CD14-positive monocyte (primary cell): ENCODE results near the gene SCIN. TPM values are rescaled to one million over a fixed set of nuclear protein-coding genes. Genes with fewer than 3 reads are reported as not detected.
"Not testable (repeated sequence)": the region's sequence is repeated elsewhere in the genome, so short reads cannot be mapped to it uniquely, and the experiment has no call there.

Experiments
- DNase-seq, 3 donors: peaks; one replicate each; pipeline ENCODE4 v3.0.0-alpha.2; 2011 to 2022
- H2AFZ ChIP-seq: 2 replicates; pipeline ENCODE4 v1.6.0; 2012; ENCODE audit warnings: mild to moderate bottlenecking, low read depth, low read length, inconsistent platforms; ENCODE audit not compliant: insufficient read depth, poor library complexity, severe bottlenecking
- H3K27ac ChIP-seq, 2 donors: 1 replicate in 1 of 2; 2 replicates in 1 of 2; pipeline ENCODE4 v1.5.1; 2012 to 2013; ENCODE audit warnings: low read length in 2 of 2, control low read depth in 1 of 2, inconsistent platforms in 1 of 2, low read depth in 1 of 2, mild to moderate bottlenecking in 1 of 2
- H3K27me3 ChIP-seq, 2 donors: one replicate each; pipeline versions ENCODE4 v1.6.0 to v1.6.1; 2011 to 2013; ENCODE audit warnings: low read length in 2 of 2; ENCODE audit not compliant: control insufficient read depth in 2 of 2, insufficient read depth in 2 of 2
- H3K36me3 ChIP-seq, 2 donors: replicated peaks in 1 of 2; 1 replicate in 1 of 2; 2 replicates in 1 of 2; pipeline versions ENCODE4 v1.5.1 to v1.6.1; 2012 to 2013; ENCODE audit warnings: low read length in 2 of 2, control low read depth in 1 of 2, inconsistent platforms in 1 of 2, mild to moderate bottlenecking in 1 of 2; ENCODE audit not compliant: insufficient read depth in 2 of 2, control insufficient read depth in 1 of 2
- H3K4me1 ChIP-seq, 2 donors: 1 replicate in 1 of 2; 2 replicates in 1 of 2; pipeline versions ENCODE4 v1.5.1 to v1.6.1; 2012 to 2013; ENCODE audit warnings: low read length in 2 of 2, control low read depth in 1 of 2, inconsistent platforms in 1 of 2, mild to moderate bottlenecking in 1 of 2, moderate library complexity in 1 of 2; ENCODE audit not compliant: insufficient read depth in 2 of 2, control insufficient read depth in 1 of 2
- H3K4me2 ChIP-seq: replicated peaks from 2 replicates; pipeline ENCODE3; 2012; ENCODE audit warnings: low read length, moderate library complexity, mild to moderate bottlenecking; ENCODE audit not compliant: poor library complexity, severe bottlenecking; ENCODE audit errors: extremely low read depth
- H3K4me3 ChIP-seq, 3 experiments: fragments of 200-600 bp in 1 of 3; sonication (generic) in 1 of 3; replicated peaks in 1 of 3; 1 replicate in 2 of 3; 2 replicates in 1 of 3; pipeline ENCODE4 v1.5.1; 2011 to 2013; ENCODE audit warnings: low read length in 3 of 3, mild to moderate bottlenecking in 3 of 3, control low read depth in 2 of 3, low read depth in 2 of 3, inconsistent platforms in 1 of 3, moderate library complexity in 1 of 3
- H3K79me2 ChIP-seq: 2 replicates; pipeline ENCODE4 v1.6.0; 2012; ENCODE audit warnings: mild to moderate bottlenecking, control low read depth, inconsistent platforms, low read length, moderate library complexity; ENCODE audit not compliant: insufficient read depth
- H3K9ac ChIP-seq: 2 replicates; pipeline ENCODE4 v1.6.0; 2017; ENCODE audit warnings: low read length, mild to moderate bottlenecking; ENCODE audit not compliant: insufficient read depth, poor library complexity, severe bottlenecking
- H3K9me3 ChIP-seq, 2 donors: replicated peaks in 1 of 2; 1 replicate in 1 of 2; 2 replicates in 1 of 2; pipeline versions ENCODE4 v1.5.1 to v1.6.1; 2012 to 2013; ENCODE audit warnings: low read length in 2 of 2, control low read depth in 1 of 2; ENCODE audit not compliant: control insufficient read depth in 1 of 2, insufficient read depth in 1 of 2
- H4K20me1 ChIP-seq: 2 replicates; pipeline ENCODE4 v1.6.0; 2012; ENCODE audit warnings: mild to moderate bottlenecking, low read length, control low read depth, moderate library complexity; ENCODE audit not compliant: insufficient read depth
- H3K27ac Mint-ChIP-seq, 7 donors: one replicate each; pipeline ENCODE4 v1.8.0; 2020; ENCODE audit warnings: mild to moderate bottlenecking in 7 of 7, mixed read lengths in 7 of 7, moderate library complexity in 6 of 7, inconsistent platforms in 2 of 7
- H3K27me3 Mint-ChIP-seq, 3 donors: one replicate each; pipeline ENCODE4 v1.8.0; 2021 to 2022; ENCODE audit warnings: low read depth in 3 of 3, mild to moderate bottlenecking in 3 of 3, mixed read lengths in 3 of 3, moderate library complexity in 3 of 3, inconsistent platforms in 1 of 3
- H3K36me3 Mint-ChIP-seq, 2 donors: one replicate each; pipeline ENCODE4 v1.8.0; 2020; ENCODE audit warnings: mixed read lengths in 2 of 2, inconsistent platforms in 1 of 2, mild to moderate bottlenecking in 1 of 2
- H3K4me1 Mint-ChIP-seq: one replicate; pipeline ENCODE4 v1.8.0; 2020; ENCODE audit warnings: mild to moderate bottlenecking, mixed read lengths
- H3K4me3 Mint-ChIP-seq, 2 donors: one replicate each; pipeline ENCODE4 v1.8.0; 2020; ENCODE audit warnings: mild to moderate bottlenecking in 2 of 2, mixed read lengths in 2 of 2, moderate library complexity in 1 of 2
- H3K9me3 Mint-ChIP-seq, 7 donors: one replicate each; pipeline ENCODE4 v1.8.0; 2020 to 2022; ENCODE audit warnings: mixed read lengths in 7 of 7, mild to moderate bottlenecking in 6 of 7, moderate library complexity in 6 of 7, inconsistent platforms in 2 of 7
- WGBS: methylation state at CpG from one replicate; pipeline ENCODE4 v1.1.5; 2013; ENCODE audit warnings: missing lambda C conversion rate; ENCODE audit not compliant: insufficient coverage; 5-methylcytosine and 5-hydroxymethylcytosine counted together
- intact Hi-C, 2 donors: fragments of 100-400 bp; cut with micrococcal nuclease; formaldehyde crosslinking; loops; one replicate each; pipeline versions ENCODE4 v1.15.0 to v1.15.1; 2023
- polyA plus RNA-seq, 3 donors: library from polyadenylated mRNA; depleted of rRNA in 1 of 3; unstranded in 2 of 3; stranded (reverse) in 1 of 3; fragments of 300-500 nt in 2 of 3; fragments of >200 nt in 1 of 3; fragmentation: Illumina TruSeq in 2 of 3; gene quantifications; 1 replicate in 2 of 3; 2 replicates in 1 of 3; pipeline ENCODE4 v1.2.3, GENCODE V29; 2012 to 2021
- TF ChIP-seq, protein P1 (sequence below): fragments of 200-600 bp; IDR thresholded peaks from one replicate; pipeline ENCODE4 v1.8.0; 2022; ENCODE audit warnings: antibody characterized with exemption, mild to moderate bottlenecking

The SCIN gene
- polyA plus RNA-seq, 3 donors: 0.08 TPM; not detected in 2

DNA sequence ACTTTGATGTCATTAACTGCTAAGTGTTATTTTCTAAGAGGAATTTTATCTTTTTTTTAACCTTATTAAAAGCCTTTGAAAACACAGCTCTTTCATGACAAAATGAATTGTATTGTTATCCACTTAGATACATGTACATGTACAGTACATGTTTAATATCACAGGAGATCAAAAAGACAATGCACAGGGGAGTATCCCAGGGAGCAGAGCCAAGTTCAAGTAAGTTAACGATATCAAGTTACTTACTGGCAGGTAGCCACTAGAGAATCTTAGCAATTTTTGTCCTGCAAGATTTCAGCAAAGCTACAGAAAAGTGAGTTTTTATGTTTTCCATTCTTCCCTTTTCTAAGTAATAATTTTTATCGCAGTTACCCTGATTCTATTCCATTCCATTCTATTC, 83.0 kb downstream of the SCIN start:
- no CpG with 5 or more reads among the region's 2 CpGs for WGBS

DNA sequence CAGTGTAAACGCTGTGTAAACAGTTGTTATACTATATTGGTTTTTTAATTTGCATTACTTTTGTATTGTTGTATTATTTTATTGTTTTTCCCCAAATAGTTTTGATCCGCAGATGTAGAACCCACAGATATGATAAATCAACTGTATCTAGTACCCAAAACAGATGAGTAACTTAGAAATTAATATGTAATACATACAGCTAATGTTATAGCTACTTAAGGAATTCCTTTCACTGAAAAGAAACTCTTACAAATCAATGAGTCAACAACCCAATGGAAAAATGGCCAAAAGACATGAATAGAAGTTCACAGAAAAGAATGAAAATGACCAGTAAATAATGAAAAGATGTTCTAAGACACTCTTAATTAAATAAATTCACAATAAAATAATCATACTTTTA, 84.6 kb downstream of the SCIN start:
- no peaks in the 10 kb centered on the region for H3K36me3 Mint-ChIP-seq
- peaks cover 0 to 3% (median 2%) of the 10 kb centered on the region in 3 donors for H3K27me3 Mint-ChIP-seq
- Histone ChIP-seq H3K9me3 (no peaks in the 10 kb centered on the region), H3K36me3 (no peaks in the 10 kb centered on the region), H3K4me3 (no peak overlapping the region), H3K4me1 (no peaks in the 10 kb centered on the region), H3K9ac (no peak overlapping the region), H4K20me1 (no peaks in the 10 kb centered on the region), H3K79me2 (no peaks in the 10 kb centered on the region), H3K27me3 (no peaks in the 10 kb centered on the region), H3K4me2 (no peak overlapping the region), H2AFZ (no peak overlapping the region), H3K27ac (no peak overlapping the region)
- intact Hi-C loops: no loop called here
- H3K27ac Mint-ChIP-seq: no peak overlapping the region
- WGBS: no CpG with 5 or more reads among the region's 2 CpGs
- DNase-seq: no peak
- H3K4me3 Mint-ChIP-seq: no peak overlapping the region
- peaks cover 0 to 5% (median 3%) of the 10 kb centered on the region in 7 donors for H3K9me3 Mint-ChIP-seq
- TF ChIP-seq, protein P1, sequence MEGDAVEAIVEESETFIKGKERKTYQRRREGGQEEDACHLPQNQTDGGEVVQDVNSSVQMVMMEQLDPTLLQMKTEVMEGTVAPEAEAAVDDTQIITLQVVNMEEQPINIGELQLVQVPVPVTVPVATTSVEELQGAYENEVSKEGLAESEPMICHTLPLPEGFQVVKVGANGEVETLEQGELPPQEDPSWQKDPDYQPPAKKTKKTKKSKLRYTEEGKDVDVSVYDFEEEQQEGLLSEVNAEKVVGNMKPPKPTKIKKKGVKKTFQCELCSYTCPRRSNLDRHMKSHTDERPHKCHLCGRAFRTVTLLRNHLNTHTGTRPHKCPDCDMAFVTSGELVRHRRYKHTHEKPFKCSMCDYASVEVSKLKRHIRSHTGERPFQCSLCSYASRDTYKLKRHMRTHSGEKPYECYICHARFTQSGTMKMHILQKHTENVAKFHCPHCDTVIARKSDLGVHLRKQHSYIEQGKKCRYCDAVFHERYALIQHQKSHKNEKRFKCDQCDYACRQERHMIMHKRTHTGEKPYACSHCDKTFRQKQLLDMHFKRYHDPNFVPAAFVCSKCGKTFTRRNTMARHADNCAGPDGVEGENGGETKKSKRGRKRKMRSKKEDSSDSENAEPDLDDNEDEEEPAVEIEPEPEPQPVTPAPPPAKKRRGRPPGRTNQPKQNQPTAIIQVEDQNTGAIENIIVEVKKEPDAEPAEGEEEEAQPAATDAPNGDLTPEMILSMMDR: no peak
- H3K4me1 Mint-ChIP-seq: no peaks in the 10 kb centered on the region

More for the DNA sequence above, 83.0 kb downstream of the SCIN start:
- Histone ChIP-seq H2AFZ (no peak overlapping the region), H3K9ac (no peak overlapping the region), H3K27ac (no peak overlapping the region), H3K27me3 (no peaks in the 10 kb centered on the region), H3K4me2 (no peak overlapping the region), H4K20me1 (no peaks in the 10 kb centered on the region), H3K4me3 (no peak overlapping the region), H3K4me1 (no peaks in the 10 kb centered on the region), H3K36me3 (no peaks in the 10 kb centered on the region), H3K9me3 (no peaks in the 10 kb centered on the region), H3K79me2 (no peaks in the 10 kb centered on the region)
- TF ChIP-seq, protein P1: no peak
- DNase-seq: no peak
- Mint-ChIP-seq H3K36me3 (no peaks in the 10 kb centered on the region), H3K9me3 (peaks cover 0 to 4% (median 0%) of the 10 kb centered on the region in 7 donors), H3K4me3 (no peak overlapping the region), H3K27ac (no peak overlapping the region), H3K27me3 (peaks cover 0 to 3% (median 2%) of the 10 kb centered on the region in 3 donors), H3K4me1 (no peaks in the 10 kb centered on the region)
- intact Hi-C loops: no loop called here

DNA sequence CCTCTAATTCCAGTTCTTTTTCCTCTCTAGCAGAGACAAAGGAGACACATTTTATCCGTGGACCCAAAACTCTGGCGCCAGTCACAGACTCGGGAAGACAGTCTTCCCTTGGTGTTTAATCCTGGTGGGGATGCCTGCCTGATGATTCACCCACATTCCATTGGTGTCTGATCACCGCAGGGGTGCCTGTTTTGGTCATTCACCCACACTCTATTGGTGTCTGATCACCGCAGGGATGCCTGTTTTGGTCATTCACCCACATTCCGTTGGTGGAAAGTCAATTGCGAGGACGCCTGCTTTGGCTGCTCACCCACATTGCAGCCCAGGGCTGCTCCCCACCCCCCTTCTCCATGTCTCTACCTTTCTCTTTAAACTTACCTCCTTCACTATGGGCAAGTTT, 89.9 kb downstream of the SCIN start:
- H4K20me1 ChIP-seq, H3K27me3 ChIP-seq, H3K27ac Mint-ChIP-seq, H3K9ac ChIP-seq, H3K4me1 ChIP-seq, H3K9me3 ChIP-seq, H3K36me3 Mint-ChIP-seq, H3K27ac ChIP-seq, H3K27me3 Mint-ChIP-seq, H3K79me2 ChIP-seq, H3K9me3 Mint-ChIP-seq, H3K4me1 Mint-ChIP-seq, H3K4me2 ChIP-seq, intact Hi-C loops, H3K4me3 ChIP-seq, H3K4me3 Mint-ChIP-seq, H3K36me3 ChIP-seq, DNase-seq, H2AFZ ChIP-seq: not testable (repeated sequence)
- 96% methylated on average over 5 of the region's 8 CpGs for WGBS
